CD1c-positive myeloid dendritic cell (primary cell): ENCODE measurements around the gene USP47.

Experiments used
- DNase-seq: peaks from one replicate; pipeline ENCODE4 v3.0.0-alpha.2; 2016; ENCODE audit errors: extremely low spot score

USP47 gene

DNA sequence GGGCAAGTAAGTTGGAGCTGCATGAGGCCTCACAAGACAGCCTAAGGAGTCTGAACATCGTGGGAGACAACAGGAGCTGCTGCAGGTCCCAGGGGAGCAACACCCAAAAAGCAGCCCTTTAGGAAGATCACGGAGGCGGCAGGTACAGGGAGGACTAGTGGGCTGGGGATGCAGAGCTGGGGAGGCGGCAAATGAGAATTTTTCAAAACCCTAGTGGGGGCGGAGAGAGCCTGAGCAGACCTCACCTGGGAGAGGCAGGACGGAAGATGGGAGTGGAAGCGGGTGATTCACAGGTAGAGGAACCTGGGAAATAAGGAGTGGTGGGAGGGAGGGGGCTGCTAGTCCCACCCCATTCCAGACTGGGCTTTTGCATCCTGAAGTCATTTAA lies 124.6 kb downstream of the USP47 start:
- no peak for DNase-seq

DNA sequence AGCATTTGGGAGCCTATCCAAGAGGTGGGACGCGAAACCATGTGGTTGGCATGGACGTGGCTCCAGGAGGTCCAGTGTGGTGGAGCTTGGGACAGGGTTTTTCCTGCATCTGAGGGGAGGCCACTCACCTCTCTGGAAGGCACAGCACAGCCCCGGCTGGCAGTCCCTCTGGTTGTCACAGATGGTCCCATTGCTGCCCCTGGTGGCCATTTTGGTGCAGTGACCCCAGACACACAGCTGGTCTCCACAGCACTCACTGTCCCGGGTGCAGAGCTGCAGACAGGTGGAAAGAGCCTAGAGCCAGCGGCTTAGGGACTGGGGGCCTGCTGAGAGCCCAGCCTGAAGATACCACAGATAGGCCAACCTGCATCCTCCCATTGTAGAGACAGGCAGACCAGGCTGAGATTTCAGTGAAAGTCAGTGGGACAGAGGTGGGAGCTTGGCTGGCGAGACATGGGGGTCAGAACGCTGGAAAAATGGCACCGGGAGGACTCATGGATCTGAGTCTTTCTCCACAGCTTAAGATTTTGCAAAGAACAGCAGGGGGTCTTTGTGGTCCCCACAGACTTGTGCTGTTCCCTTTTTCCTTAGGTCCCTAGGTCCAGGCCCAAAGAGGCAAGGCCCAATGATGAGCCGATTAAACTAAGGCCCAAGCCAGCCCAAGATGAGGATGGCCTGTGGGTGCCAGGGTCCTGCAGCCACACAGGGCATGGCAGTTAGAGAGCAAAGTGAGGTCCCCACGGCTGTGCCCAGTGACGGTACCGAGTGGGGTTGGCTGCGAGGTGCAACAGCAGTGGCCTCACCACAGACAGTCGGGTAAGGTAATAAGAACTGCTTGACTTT lies 125.3 kb downstream of the USP47 start:
- peak; percentile 52 for DNase-seq

DNA sequence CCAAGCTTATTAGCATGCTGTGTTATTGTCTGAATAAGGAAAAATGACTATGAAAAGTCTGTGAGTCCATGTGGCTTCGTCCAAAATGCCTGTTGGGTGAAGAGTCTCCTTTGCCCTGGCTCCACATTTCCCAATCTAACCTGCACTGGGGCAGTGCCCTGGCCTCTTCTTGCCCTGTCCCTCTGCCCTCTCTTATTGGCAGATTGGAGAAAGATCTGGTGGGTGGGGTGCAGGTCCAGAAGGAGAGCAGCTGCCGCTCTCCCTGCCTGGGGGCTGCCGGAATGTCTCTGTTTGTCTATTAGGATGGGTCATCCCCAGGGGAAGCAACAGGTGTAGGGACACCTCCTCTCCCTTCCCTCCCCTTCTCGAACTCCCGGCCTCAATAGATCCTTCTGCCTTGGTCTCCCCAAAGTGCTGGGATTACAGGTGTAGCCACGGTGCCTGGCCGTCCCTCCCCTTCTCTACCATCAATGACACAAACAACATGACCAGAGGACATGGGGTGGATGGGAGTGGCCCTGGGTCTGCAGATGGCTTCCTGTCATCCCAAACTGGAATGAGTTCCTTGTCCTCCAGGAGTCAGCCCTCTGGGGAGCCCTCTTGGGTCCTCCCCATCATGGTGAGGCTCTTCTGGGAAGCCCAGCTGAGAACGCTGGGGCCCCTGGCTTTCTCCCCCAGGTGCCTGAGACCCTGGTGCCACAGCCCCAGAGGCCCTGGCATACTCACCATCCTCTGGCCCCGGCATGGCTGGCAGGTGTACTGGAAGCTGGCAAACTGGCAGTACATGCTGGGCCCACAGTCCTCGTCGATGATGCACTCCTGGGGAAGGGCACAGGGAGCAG lies 126.1 kb downstream of the USP47 start:
- DNase-seq, result no peak

DNA sequence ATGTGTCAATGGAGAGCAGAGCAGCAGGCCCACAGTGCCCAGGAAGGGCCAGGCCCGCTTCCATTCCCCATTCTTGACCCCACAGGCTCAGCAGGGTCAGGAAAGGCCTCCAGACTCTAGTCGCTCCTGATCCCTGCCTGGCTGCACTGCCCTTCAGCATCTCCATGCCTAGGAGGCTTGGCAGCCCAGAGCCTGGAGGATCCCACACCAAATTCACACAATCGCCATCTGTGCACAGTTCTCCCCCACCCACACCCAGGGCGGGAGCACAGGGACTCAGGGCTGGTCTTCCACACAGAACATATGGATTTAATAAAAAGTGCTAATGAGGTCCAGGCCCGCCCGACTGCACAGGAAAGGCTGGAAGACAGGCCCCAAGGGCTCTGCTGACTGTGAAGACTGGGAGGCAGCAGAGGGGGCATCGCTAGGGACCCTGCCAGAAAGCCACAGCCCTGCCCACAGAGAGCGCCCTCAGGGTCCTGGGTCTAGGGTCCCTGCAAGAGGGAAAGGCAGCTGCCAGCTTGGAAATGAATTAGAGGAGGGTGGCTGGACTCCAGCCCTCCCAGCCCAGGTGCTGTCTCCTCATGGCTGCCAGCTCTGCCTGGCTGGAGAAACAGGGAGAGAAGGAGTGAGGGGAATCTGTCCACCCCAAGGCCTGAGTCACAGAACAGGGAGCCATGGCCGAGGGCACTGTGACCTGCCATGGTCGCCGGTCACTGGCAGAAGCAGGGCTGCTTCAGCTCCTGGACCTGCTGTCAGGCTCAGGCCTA lies 126.9 kb downstream of the USP47 start:
- no peak for DNase-seq

DNA sequence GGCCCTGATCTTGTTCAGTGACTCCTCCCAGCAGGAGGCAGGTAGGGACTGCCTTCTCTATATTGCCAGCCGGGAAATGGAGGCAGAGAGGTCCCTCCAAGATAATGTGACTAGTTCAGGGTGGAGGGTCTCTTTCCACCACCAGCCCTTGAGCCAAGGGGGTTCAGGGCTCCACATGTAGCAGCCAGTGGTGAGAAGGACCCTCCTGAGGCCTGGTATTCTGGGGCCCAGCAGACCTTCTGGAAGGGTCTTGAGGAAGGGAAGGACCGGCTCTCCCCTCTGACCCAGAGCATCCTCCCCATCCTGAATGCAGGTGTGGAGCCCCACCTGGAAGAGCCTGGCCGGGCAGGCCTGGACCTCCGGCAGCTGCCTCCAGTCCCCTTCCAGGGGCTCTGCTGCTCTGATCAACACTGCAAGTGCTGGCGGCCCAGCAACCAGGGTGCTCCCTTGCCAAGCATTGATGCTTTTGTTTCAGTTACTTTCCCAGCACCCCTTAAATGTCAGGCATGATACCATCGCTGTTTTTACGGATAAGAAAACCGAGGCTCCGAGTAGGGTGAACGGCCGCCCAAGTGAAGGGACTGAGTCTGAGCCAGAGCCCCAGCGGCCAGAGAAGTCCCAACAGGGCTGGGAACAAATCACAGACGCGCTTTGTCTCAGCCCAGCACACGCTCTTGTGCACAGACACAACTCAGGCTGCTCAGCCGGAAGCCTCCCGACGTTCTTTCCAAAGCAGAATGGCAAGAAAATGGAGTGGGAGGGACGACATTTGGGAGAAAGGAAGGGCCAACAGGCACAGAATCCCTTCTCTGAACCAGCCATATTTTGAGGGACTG lies 127.8 kb downstream of the USP47 start:
- no peak for DNase-seq

DNA sequence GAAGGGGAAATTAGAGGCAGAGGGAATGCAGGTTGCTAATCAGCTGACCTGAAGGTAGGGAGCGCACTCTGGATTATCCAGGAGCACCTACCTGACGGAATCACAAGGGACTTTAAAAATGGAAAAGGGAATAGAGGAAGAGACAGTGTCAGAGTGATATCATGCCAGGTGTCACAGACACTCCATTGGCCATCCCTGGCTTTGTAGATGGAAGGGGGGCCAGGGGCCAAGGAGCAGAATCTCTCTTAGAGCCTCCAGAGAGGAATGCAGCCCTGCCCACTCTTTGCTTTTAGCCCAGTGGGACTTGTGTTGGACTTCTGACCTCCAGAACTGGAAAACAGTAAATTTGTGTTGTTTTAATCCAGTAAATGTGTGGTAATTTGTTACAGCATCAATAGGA lies 128.8 kb downstream of the USP47 start:
- no peak for DNase-seq

DNA sequence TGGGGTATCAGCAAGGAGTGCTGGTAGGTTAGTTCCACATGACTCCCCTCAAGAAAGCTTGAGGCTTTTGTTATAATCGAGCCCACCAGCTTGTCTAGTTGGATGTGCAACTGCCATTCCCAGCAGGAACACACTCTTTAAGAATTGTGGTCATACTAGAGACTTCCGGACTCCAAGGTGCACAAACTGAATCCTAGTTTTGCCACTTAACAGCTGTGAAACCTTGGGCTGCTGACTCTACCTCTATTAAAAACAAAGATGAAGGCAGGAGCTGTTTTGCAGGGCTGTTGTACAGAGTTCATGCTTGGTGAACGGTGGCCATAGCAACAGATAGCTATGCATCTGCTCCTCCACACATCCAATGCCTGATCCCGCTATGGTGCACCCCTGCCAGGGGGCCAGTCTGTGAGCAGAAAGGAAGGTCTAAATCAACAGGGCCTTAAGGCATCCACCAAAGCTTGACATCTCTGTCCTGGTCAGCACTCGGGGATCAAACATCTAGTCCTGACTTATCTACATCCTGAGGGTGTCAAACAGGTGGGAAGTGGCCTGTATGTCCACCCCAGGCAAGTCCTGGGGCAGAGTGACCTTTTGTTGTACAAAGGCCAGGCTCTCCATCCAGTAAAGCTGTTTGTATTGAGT lies 130.3 kb downstream of the USP47 start:
- no peak for DNase-seq

DNA sequence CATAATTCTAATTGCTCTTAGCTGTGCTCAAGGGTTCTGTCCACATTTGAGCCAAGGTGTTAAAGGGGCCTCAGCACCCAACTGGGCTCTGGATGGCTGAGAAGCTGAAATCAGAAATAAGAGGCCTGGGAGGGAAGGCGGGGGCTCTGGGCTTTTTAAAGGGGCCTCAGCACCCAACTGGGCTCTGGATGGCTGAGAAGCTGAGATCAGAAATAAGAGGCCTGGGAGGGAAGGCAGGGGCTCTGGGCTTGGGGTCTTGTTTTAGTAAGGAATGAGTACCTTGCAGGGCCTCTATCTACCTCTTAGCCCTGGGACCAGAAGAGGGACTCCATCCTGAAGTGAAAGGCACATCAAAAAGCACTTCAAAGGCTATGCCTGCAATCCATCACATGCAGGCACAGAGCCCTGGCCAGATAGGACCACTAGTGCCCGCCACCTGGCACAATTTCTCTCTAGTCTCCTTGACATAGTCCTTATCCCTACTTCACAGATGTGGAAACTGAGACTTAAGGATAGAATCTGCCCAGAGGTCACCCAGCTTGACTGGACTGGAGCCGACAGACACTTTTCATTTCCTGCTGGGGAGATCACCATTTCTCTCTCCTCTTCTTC lies 131.1 kb downstream of the USP47 start:
- no peak for DNase-seq

DNA sequence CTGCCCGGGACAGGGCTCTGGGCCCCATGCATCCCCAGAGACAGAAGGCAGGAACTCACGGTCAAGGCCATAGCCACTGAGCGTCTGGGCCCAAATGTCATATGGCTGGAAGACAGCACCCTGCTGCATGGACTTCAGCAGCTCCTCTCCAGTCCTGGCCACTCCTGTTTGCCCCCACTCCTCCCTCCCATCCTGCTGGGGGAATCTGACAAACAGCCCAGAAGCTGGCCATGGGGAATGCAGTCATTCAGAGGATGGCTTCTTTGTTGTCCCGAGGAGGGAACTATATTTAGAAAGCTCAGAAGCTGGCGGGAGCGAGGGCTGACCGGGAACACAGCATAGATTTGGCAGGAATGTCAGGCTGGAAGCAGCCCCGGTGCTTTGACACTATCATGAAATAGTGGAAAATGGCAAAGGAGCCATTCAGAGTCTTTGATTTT lies 131.6 kb downstream of the USP47 start:
- DNase-seq, result no peak

DNA sequence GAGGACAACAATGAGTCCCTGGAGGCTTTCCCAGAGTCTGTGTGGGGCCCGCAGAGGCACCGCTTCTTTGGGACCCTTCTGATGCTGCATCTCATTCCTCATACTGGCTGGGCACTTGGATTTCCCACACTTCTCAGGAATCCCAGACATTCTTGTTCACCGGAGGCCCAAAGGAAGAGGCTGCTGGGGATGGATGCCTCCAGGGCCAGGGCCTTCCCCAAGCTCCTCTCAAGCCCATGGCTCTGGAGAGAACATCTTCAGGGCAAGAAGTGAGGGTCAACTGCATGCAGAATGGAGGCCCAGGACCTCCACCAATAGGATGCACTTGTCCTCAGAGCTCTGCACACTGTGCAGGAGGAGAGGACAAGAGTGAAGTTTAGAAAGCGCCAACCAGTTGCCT lies 132.1 kb downstream of the USP47 start:
- DNase-seq, result no peak

DNA sequence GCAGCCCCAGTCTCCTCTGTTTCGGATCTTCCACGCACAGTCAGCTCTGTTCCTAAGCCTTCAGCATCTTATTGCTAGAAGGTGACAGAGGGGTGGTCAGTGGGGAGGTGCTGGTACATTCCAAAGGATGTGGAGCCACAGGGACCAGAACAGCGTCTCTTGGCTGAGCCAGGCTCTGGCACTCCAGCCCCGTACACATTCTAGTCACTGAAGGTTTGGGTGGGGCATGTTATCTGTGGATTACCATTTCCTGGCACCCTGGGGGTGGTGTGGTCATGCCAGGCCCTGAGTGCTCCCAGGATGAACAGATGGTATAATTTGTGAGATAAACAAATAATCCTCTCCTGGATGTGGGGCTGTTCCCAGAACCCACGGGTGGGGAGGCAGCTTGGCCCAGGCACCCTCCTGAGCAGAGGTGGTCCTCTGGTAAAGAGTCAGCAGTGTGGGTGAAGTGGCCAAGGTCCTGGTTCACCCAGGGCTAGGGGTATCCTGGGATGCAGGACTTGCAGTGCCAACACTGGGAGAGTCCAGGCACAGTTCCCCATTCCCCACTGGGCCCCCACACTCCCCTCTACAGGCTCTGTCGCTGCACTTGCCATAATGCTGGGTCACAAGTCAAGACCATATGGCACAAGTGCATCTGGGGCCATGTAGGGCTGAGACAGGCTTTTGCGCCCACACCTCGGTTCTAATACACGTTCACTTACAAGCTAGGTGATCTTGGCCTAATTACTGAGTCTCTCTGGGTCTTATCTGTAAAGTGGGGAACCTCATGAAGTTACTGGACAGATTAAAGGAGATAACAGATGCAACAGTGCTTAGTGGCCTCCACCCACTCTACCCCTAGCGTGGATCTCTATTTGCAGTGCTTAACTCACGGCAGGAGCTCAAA lies 133.7 kb downstream of the USP47 start:
- no peak for DNase-seq

DNA sequence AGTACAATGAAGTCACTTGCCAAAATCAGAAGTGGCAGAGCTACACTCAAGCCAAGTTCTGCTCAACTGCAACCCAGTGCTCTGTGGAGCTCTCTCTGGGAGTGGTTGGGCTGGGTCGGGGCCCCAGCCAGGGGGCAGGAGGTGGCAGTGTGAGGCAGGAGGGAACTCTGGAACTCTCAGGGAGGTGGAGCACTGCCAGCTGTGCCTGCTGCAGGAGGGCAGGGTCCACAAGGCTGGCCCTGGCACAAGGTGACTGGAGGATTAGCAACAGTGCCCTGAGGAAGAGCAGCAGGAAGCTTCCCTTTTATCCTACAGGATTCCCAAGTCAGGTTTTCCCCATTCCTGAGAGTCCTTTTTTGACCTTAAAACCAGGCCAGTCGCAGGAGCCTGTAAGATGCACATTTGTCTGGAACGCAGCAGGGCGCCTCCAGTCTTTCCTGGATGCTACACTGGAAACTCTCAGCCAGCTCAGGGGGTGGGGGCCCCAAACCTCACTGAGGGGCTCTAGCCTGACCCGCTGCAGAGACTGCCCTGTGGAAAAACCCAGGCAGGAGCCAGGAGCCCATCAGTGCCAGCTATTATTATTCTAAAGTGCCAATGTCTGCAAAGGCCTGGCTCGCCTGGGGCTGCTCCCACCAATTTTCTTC lies 134.8 kb downstream of the USP47 start:
- no peak for DNase-seq

DNA sequence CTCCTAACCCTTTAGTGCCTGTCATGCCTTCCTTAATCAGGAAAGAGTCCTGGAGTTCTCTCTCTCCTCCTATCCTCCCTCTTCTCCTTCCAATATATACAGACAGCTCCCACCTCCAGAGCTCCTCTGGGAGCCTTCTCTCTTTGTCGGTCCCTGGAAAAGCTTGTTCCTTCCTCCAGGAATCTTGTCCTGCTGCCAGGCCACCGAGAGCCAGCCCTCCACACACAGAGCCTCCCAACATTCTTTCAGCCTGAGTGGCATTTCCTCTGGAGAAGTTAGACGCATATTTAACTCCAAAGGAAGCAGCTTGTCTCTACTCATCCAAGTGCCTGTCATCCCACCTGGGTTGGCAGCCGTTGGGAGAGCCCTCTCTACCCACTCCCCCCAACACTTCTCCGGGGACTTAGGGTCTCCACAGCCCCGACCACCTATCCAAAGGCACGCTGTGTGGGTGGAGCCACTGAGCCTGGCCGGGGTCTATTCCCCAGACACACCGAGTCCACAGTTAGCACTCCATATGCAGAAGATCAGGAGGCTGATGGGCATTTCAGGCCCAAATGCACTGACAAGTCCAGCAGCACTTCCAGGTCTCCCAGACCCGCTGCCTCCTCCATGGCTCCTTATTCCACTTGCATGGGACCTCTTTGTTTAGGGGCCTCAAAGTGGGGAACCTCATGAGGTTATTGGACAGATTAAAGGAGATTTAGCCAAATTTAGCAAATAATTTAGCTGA lies 135.6 kb downstream of the USP47 start:
- DNase-seq, result no peak

DNA sequence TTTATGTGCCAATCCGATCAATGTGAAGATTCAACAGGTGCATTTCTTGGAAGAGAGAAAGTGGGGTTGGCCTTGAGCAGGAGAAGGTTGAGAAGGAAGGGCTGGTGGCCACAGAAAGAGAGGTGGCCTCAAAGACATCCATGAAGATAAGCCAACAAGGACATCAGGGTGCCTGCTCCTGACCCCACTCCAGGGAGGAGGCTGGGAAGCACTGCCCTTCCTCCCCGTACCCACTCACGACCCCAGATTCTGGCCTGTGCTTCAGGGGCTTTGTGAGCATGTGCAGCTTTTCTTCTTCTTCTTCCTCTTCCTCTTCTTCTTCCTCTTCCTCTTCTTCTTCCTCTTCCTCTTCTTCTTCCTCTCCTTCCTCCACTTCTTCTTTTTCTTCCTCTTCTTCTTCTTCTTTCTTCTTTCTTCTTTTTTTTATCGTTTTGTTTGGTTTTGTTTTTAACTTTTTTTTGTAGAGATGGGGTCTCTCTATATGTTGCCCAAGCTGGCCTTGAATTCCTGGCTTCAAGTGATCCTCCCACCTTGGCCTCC lies 136.4 kb downstream of the USP47 start:
- no peak for DNase-seq

DNA sequence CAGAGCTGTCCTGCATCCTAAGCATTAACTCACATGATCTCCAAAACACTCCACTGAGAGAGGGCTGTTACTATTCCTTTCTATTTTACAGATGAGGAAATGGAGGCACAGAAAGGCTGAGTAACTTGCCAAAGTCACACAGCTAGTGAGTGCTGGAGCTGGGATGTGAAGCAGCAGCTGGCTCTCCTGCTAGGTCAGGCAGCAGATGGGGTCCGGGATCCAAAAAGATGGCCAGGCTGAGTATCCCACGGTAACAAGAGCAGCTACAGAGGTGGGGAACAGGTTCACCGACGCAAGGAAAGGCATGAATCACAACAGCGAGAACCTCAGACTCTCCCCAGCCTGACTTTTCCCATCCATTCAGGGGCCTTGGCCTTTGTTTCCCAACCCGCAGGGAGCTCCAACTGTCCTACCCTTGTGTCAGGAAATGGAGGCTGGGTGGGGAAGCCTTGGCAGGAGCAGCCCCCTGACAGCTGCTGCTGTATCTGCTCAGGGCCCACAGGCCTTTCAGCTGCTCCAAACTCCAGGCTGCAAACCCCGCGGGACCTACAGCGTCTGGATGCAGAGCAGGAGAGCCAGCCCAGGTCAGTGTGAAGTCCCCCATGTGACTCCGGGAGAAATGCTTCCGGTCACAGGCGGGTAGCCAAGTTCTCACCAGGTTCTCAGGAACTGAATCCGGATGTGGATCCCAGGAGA lies 137.2 kb downstream of the USP47 start:
- no peak for DNase-seq

DNA sequence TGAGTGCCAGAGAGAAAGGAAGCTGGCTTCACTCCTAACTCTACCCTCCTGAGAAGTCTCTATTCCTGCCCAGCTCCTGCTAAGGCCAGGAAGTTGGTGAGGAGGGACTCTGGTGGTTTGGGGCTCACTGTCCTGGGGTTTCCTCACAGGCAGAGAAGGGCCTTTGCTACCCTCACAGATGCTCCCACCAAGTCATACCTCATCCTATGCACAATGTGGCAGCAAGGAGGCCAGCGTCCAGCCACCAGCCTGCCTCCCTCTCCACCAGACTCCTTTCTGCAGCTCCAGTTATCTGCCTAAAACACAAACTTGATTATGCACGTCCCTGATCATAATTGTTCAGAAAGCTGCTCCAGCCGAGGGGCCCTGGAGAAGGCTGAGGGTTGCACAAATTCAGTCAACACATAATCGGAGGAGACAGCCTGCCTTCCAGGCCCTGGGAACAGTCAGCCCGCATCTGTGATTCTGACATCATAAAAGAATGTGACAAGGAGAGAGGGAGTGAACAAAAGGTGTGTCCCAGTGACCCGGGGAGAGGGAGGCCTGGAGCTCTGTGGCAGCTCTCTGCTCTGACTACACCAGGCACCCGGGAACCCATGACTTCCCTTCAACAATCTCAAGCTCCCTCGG lies 137.8 kb downstream of the USP47 start:
- no peak for DNase-seq

DNA sequence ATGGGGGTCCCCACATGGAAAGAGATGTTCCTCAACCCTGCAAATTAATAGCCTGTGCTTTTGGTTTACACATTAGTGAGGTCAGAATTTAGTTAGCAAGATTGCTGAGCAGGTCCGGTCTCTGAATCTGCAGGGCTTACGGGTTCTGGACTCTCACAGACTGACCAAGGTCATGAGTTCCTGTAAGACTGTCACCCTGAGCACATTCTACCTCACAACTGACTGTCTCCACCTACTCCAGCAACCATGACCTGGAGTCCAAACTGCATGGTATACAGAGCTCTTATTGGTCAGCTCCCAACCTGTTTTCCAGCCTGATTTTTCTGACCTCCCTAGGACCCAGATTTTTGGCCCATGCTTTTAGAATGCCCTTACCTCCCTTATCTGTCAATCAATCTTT lies 138.4 kb downstream of the USP47 start:
- DNase-seq, result no peak
